H9 (cell line): ENCODE data around the gene CDH15. TPM values are rescaled to one million over a fixed set of nuclear protein-coding genes. Genes with fewer than 3 reads are reported as not detected.

Experiments
- DNase-seq: peaks from one replicate; pipeline ENCODE4 v3.0.0-alpha.2; 2017
- H2AFZ ChIP-seq: one replicate; pipeline ENCODE4 v1.6.1; 2013; ENCODE audit warnings: mild to moderate bottlenecking, low read length, control low read depth, moderate library complexity
- H2AK5ac ChIP-seq: 2 replicates; pipeline ENCODE4 v1.6.1; 2013; ENCODE audit warnings: low read length, control low read depth, mixed read lengths; ENCODE audit not compliant: insufficient read length
- H2BK120ac ChIP-seq: one replicate; pipeline ENCODE4 v1.6.1; 2013; ENCODE audit warnings: low read depth, mild to moderate bottlenecking, low read length, control low read depth, inconsistent platforms; ENCODE audit not compliant: poor library complexity, severe bottlenecking
- H2BK12ac ChIP-seq: 2 replicates; pipeline ENCODE4 v1.6.1; 2013; ENCODE audit warnings: low read length, control low read depth, mixed read lengths, low read depth; ENCODE audit not compliant: insufficient read length
- H2BK15ac ChIP-seq: 2 replicates; pipeline ENCODE4 v1.6.1; 2013; ENCODE audit warnings: low read depth, low read length, control low read depth
- H2BK20ac ChIP-seq: one replicate; pipeline ENCODE4 v1.6.1; 2013; ENCODE audit warnings: low read depth, mild to moderate bottlenecking, low read length, control low read depth, inconsistent platforms; ENCODE audit not compliant: poor library complexity, severe bottlenecking
- H2BK5ac ChIP-seq: 2 replicates; pipeline ENCODE4 v1.6.1; 2013; ENCODE audit warnings: low read length, control low read depth, mixed read lengths; ENCODE audit not compliant: insufficient read length
- H3K14ac ChIP-seq: 2 replicates; pipeline ENCODE4 v1.6.1; 2013; ENCODE audit warnings: low read length, control low read depth; ENCODE audit not compliant: insufficient read depth
- H3K18ac ChIP-seq: 2 replicates; pipeline ENCODE4 v1.6.1; 2013; ENCODE audit warnings: low read depth, mild to moderate bottlenecking, mixed read lengths, low read length, control low read depth; ENCODE audit not compliant: insufficient read length
- H3K23ac ChIP-seq: 2 replicates; pipeline ENCODE4 v1.6.1; 2013; ENCODE audit warnings: low read length, control low read depth, mixed read lengths, low read depth; ENCODE audit not compliant: insufficient read length
- H3K23me2 ChIP-seq: 2 replicates; pipeline ENCODE4 v1.6.1; 2013; ENCODE audit warnings: low read depth, mild to moderate bottlenecking, mixed read lengths, low read length, control low read depth; ENCODE audit not compliant: insufficient read length, poor library complexity, severe bottlenecking
- H3K27ac ChIP-seq: 2 replicates; pipeline ENCODE4 v1.5.1; 2013; ENCODE audit warnings: low read length, control low read depth, mixed read lengths, low read depth; ENCODE audit not compliant: insufficient read length
- H3K27me3 ChIP-seq: 2 replicates; pipeline ENCODE4 v1.6.1; 2013; ENCODE audit warnings: low read length, control low read depth, inconsistent platforms; ENCODE audit not compliant: insufficient read depth
- H3K4ac ChIP-seq: 2 replicates; pipeline ENCODE4 v1.6.1; 2013; ENCODE audit warnings: low read depth, mild to moderate bottlenecking, control low read depth, inconsistent platforms, low read length, moderate library complexity
- H3K4me1 ChIP-seq: 2 replicates; pipeline ENCODE4 v1.6.1; 2013; ENCODE audit warnings: low read length, control low read depth, inconsistent platforms; ENCODE audit not compliant: insufficient read depth
- H3K4me2 ChIP-seq: 2 replicates; pipeline ENCODE4 v1.6.1; 2013; ENCODE audit warnings: low read length, control low read depth, mixed read lengths; ENCODE audit not compliant: insufficient read length, insufficient read depth
- H3K56ac ChIP-seq: 2 replicates; pipeline ENCODE4 v1.6.1; 2013; ENCODE audit warnings: low read depth, mild to moderate bottlenecking, mixed read lengths, low read length, control low read depth; ENCODE audit not compliant: insufficient read length
- H3K79me1 ChIP-seq: 2 replicates; pipeline ENCODE4 v1.6.1; 2013; ENCODE audit warnings: low read depth, mild to moderate bottlenecking, moderate library complexity, low read length, control low read depth, inconsistent platforms; ENCODE audit not compliant: insufficient read depth, poor library complexity, severe bottlenecking
- H3K79me2 ChIP-seq: 2 replicates; pipeline ENCODE4 v1.6.1; 2013; ENCODE audit warnings: low read length, control low read depth, inconsistent platforms; ENCODE audit not compliant: insufficient read depth
- H3K9ac ChIP-seq: 2 replicates; pipeline ENCODE4 v1.6.1; 2013; ENCODE audit warnings: low read length, control low read depth, mixed read lengths; ENCODE audit not compliant: insufficient read length; ENCODE audit errors: extremely low read depth
- H3K9me3 ChIP-seq: one replicate; pipeline ENCODE4 v1.6.1; 2013; ENCODE audit warnings: low read depth, low read length, inconsistent platforms; ENCODE audit not compliant: control insufficient read depth
- H3T11ph ChIP-seq: one replicate; pipeline ENCODE4 v1.6.1; 2013; ENCODE audit warnings: mild to moderate bottlenecking, low read length, control low read depth, inconsistent platforms
- H4K20me1 ChIP-seq: one replicate; pipeline ENCODE4 v1.6.1; 2013; ENCODE audit not compliant: control insufficient read depth, insufficient read length, insufficient read depth
- H4K5ac ChIP-seq: 2 replicates; pipeline ENCODE4 v1.6.1; 2013; ENCODE audit warnings: low read depth, mild to moderate bottlenecking, mixed read lengths, low read length, control low read depth; ENCODE audit not compliant: insufficient read length
- H4K8ac ChIP-seq: replicated peaks from 2 replicates; pipeline ENCODE4 v1.6.1; 2013; ENCODE audit warnings: low read length, control low read depth, mixed read lengths, low read depth; ENCODE audit not compliant: insufficient read length
- H4K91ac ChIP-seq: 2 replicates; pipeline ENCODE4 v1.6.1; 2013; ENCODE audit warnings: low read depth, mild to moderate bottlenecking, moderate library complexity, mixed read lengths, low read length, control low read depth; ENCODE audit not compliant: insufficient read length
- H3K27ac Mint-ChIP-seq, 3 experiments: 2 replicates in 2 of 3; 3 replicates in 1 of 3; pipeline ENCODE4 v1.8.0; 2020 to 2021; ENCODE audit warnings: mixed read lengths in 3 of 3, mild to moderate bottlenecking in 1 of 3, moderate library complexity in 1 of 3
- H3K27me3 Mint-ChIP-seq: 2 replicates; pipeline ENCODE4 v1.8.0; 2021; ENCODE audit warnings: low read depth, mild to moderate bottlenecking, moderate library complexity, mixed read lengths
- H3K36me3 Mint-ChIP-seq, 3 experiments: 2 replicates in 2 of 3; 3 replicates in 1 of 3; pipeline ENCODE4 v1.8.0; 2020 to 2021; ENCODE audit warnings: low read depth in 3 of 3, mixed read lengths in 3 of 3; ENCODE audit not compliant: insufficient read depth in 1 of 3
- H3K4me1 Mint-ChIP-seq, 2 experiments: 2 replicates each; pipeline ENCODE4 v1.8.0; 2020; ENCODE audit warnings: mixed read lengths in 2 of 2
- H3K4me3 Mint-ChIP-seq, 2 experiments: 2 replicates in 1 of 2; 3 replicates in 1 of 2; pipeline ENCODE4 v1.8.0; 2020 to 2021; ENCODE audit warnings: mild to moderate bottlenecking in 2 of 2, mixed read lengths in 2 of 2, moderate library complexity in 1 of 2
- H3K9me3 Mint-ChIP-seq, 2 experiments: 2 replicates in 1 of 2; 3 replicates in 1 of 2; pipeline ENCODE4 v1.8.0; 2020; ENCODE audit warnings: mild to moderate bottlenecking in 2 of 2, mixed read lengths in 2 of 2, moderate library complexity in 1 of 2
- CTCF ChIP-seq: fragments of 200-600 bp; sonication (generic); conservative IDR thresholded peaks from 3 replicates; pipeline ENCODE4 v1.8.0; 2021; ENCODE audit warnings: antibody characterized with exemption, mild to moderate bottlenecking
- WGBS: extraction: QIAGEN DNeasy Blood & Tissue Kit; methylation state at CpG from one replicate; pipeline ENCODE4 v1.1.7; 2013; ENCODE audit warnings: missing lambda C conversion rate, low lambda C conversion rate, mixed read lengths; ENCODE audit not compliant: insufficient read length; ENCODE audit errors: extremely low coverage; 5-methylcytosine and 5-hydroxymethylcytosine counted together
- total RNA-seq: library from RNA; stranded (reverse); gene quantifications from 2 replicates; pipeline ENCODE4 v1.2.1, GENCODE V29; 2021

The CDH15 gene
- total RNA-seq, 1 experiment from 2014 or later, result 0.28 TPM

GRCh38 chr16:89132194-89133005 lies 39.1 kb upstream of the CDH15 start:
- Histone ChIP-seq H4K8ac (no peak overlapping the region), H3K23me2 (no peaks in the 10 kb centered on the region), H4K5ac (no peak overlapping the region), H3K9ac (no peak overlapping the region), H2AK5ac (no peak overlapping the region), H2BK20ac (no peak overlapping the region), H2BK12ac (no peak overlapping the region), H3K27me3 (no peaks in the 10 kb centered on the region), H2BK120ac (no peak overlapping the region), H3K18ac (no peak overlapping the region), H4K20me1 (no peaks in the 10 kb centered on the region), H2BK15ac (no peak overlapping the region), H3K27ac (no peak overlapping the region), H3K56ac (no peak overlapping the region), H2BK5ac (no peak overlapping the region), H3K79me2 (no peaks in the 10 kb centered on the region), H3K79me1 (no peaks in the 10 kb centered on the region), H3K23ac (no peak overlapping the region), H3K14ac (no peak overlapping the region), H3K4me1 (no peaks in the 10 kb centered on the region), H3K4ac (no peak overlapping the region), H3K4me2 (no peak overlapping the region), H3T11ph (no peak overlapping the region), H4K91ac (no peak overlapping the region), H3K9me3 (no peaks in the 10 kb centered on the region), H2AFZ (no peak overlapping the region)
- Mint-ChIP-seq H3K27ac (0 out of 7 replicates have a peak overlapping the region, but pooled peaks of 1 of the 3 experiments have one; percentile 14), H3K4me3 (no peak overlapping the region), H3K9me3 (peaks cover 0 to 12% of the 10 kb centered on the region in 2 experiments; a peak in 2 of 5 replicates), H3K36me3 (peaks cover 20 to 44% (median 41%) of the 10 kb centered on the region in 3 experiments), H3K27me3 (no peaks in the 10 kb centered on the region; the same call in 1 of the 2 replicates), H3K4me1 (peaks cover 3 to 6% of the 10 kb centered on the region in 2 experiments; a peak in 3 of 4 replicates)
- no CpG with 5 or more reads among the region's 22 CpGs for WGBS
- peak; percentile 47 for TF ChIP-seq CTCF
- no peak for DNase-seq
